ENCODE measurements around the gene SLC44A5.
"Not testable (repeated sequence)": the region's sequence is repeated elsewhere in the genome, so short reads cannot be mapped to it uniquely, and the experiment has no call there.

The SLC44A5 gene

DNA sequence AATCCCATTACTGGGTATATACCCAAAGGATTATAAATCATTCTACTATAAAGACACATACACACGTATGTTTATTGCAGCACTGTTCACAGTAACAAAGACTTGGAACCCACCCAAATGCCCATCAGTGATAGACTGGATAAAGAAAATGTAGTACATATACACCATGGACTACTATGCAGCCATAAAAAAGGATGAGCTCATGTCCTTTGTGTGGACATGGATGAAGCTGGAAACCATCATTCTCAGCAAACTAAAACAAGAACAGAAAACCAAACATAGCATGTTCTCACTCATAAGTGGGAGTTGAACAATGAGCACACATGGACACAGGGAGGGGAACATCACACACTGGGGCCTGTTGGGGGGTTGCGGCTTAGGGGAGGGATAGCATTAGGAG, 347.3 kb downstream of the SLC44A5 start:
- DNase-seq, result not testable (repeated sequence)

- DNase-seq, result not testable (repeated sequence)
Measured at GRCh38 chr1:75261946-75262345, 349.0 kb downstream of the SLC44A5 start.

DNA sequence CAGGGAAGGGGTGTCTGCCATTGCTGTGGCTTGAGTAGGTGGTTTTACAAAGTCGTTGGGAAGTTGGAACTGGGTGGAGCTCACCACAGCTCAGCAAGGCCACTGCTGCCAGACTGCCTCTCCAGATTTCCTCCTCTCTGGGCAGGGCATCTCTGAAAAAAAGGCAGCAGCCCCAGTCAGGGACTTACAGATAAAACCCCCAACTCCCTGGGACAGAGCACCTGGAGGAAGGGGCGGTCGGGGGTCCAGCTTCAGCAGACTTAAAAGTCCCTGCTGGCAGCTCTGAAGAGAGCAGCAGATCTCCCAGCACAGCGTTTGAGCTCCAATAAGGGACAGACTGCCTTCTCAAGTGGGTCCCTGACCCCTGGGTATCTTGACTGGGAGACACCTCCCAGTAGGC, 352.6 kb downstream of the SLC44A5 start:
- DNase-seq, result no peak

- no peak for DNase-seq
Measured at GRCh38 chr1:75257424-75257823, 353.5 kb downstream of the SLC44A5 start.

DNA sequence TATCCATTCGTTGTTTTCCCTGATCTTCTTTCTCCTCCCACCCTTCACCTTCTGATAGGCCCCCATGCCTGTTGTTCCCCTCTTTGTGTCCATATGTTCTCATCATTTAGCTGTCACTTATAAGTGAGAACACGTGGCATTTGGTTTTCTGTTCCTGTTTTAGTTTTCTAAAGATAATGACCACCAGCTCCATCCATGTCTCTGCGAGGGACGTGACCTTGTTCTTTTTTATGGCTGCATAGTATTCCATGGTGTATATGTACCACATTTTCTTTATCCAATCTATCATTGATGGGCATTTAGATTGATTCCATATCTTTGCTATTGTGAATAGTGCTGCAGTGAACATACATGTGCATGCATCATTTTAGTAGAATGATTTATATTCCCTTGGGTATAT, 360.8 kb downstream of the SLC44A5 start:
- DNase-seq, result not testable (repeated sequence)

- no peak for DNase-seq
Measured at GRCh38 chr1:75245239-75245638, 365.7 kb downstream of the SLC44A5 start.

- no peak for DNase-seq
Measured at GRCh38 chr1:75243124-75243523, 367.8 kb downstream of the SLC44A5 start.

DNA sequence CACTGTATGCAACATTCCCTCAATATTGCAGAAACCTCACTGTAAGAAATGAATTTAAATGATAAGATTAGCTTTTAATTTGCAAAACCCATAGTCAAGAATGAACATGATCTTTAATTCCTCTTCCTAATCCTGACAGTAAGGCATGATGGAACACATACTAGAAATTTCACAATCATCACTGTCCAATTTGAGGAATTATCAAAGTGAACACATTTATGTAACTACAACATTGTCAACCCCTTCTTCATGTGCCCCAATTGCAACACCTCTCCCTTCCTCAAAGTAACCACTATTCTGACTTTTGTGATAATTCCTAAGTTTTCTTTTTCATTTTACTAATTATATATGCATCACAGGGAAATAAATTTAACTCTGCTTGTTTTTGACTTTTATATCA, 373.6 kb downstream of the SLC44A5 start:
- DNase-seq, result no peak

GRCh38 chr1:75234562-75234961, 376.4 kb downstream of the SLC44A5 start:
- DNase-seq, result no peak

DNA sequence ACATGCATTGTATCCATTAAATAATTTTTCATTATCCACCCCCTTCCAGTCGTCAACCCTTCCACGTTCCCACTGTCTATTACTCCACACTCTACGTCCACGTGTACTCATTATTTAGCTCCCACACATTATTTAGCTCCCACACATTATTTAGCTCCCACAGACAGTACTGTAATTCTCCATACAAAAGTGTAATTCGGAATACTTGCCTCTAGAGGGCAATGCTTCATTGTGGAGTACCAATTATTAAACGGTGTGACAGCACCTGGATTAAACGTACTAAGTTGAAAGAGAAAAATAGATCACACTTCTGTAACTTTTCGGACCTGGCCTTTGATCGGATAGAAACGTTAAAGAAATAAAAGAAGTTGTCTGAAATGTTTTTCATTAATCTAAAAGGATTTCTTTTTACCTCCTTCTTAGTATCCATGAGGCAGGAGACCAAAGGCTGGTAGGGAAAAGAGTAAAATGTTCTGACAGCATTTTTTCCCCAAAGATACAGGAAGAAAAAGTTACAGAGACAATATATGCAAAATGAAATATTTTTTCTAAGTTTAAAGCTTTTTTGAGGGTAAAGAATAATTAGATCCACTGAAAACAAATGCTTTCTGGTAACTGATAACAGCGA, 377.5 kb downstream of the SLC44A5 start:
- DNase-seq, result no peak

DNA sequence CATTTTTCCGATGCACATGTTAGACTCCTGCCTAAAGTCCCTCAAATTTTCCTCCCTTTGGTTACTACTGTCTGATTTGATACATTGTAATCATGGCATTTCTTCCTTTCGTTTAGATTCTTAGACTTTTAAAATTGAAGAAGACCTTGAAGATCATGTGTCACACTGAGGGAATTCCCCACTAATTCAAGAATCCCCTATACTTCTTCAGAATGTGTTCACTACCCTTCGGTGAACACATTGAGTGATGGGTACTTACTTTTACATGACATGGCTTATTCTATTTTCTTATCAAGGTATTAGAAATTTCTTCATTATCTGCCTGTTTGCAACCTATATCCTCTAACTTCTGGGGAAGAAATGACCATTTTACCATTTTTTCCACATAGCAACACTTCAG, 390.8 kb downstream of the SLC44A5 start:
- no peak for DNase-seq

GRCh38 chr1:75214017-75214416, 396.9 kb downstream of the SLC44A5 start:
- no peak for DNase-seq

DNA sequence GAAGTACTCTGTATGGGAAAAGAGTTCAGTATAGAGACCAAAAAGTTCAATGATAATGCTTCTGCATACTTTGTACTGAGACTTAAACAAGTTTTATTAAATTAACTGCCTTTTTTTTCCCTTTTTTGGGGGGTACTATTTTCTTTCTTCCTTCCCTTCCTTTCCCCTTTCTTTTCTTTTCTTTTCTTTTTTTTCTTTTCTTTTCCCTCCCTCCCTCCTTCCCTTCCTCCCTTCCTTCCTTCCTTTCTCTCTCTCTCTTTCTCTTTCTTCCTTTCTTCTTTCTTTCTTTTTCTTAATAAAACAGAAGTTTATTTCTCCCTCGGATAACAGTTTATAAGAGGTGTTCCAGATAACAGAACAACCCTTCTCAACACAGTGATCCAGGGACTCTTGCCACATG, 399.3 kb downstream of the SLC44A5 start:
- DNase-seq, result no peak

DNA sequence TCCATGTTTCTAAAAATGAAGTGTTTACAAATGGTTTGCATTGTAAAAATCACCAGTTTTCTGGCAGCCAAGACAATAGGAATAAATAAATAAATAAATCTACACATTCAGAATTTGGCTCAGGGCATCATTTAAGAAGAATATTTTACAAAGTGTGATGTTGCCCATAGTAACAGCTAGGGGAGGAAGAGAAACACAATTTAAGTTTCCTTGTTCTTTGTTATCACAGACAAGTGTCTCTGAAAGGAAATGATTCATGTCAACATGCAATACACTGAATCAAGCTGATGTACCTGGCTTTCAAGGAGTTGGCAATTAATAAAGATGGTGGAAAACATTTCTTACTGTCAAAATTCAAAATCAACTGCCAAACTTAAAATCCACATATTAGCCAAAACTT, 402.1 kb downstream of the SLC44A5 start:
- no peak for DNase-seq

GRCh38 chr1:75203415-75204277, 407.3 kb downstream of the SLC44A5 start:
- DNase-seq, result no peak

- no peak for DNase-seq
Measured at GRCh38 chr1:75202751-75203150, 408.2 kb downstream of the SLC44A5 start.

DNA sequence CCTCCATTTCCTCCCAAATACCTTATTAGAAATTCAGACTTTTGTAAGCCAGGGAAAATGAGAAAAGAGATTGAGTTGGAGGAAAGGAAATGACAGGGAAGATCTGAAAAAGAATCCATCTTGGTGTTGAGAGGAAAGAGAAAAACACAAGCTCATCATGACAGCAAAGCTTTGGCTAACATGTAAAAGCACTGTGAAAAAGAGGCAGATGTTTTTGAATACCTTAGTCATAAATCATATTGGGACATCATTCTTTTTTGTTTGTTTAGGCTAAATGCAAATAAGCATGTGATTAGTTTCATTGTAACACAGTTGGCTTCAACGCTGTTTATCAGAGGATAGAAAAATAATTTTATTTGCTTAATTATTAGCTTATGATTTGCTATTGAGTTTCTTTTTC, 412.2 kb downstream of the SLC44A5 start:
- no peak for DNase-seq

GRCh38 chr1:75198163-75198562, 412.8 kb downstream of the SLC44A5 start:
- no peak for DNase-seq

DNA sequence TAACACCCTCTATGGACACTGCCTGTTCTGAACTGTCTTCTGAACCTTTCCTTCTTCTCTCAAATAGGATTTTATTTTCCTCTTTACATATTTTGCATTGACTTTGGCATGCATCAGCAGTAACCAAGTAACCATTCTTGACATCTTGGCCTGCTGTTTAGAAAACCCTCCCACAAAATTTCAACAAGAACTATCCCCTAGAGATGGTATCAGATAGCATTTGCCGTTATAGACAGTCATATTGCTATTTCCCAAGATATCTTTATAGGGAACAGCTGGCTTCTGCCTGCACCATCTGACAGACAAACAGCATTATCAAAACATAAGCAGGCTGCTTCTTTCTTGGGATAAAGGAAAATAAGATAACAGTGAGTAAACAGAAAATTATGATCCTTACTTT, 422.0 kb downstream of the SLC44A5 start:
- DNase-seq, result no peak

DNA sequence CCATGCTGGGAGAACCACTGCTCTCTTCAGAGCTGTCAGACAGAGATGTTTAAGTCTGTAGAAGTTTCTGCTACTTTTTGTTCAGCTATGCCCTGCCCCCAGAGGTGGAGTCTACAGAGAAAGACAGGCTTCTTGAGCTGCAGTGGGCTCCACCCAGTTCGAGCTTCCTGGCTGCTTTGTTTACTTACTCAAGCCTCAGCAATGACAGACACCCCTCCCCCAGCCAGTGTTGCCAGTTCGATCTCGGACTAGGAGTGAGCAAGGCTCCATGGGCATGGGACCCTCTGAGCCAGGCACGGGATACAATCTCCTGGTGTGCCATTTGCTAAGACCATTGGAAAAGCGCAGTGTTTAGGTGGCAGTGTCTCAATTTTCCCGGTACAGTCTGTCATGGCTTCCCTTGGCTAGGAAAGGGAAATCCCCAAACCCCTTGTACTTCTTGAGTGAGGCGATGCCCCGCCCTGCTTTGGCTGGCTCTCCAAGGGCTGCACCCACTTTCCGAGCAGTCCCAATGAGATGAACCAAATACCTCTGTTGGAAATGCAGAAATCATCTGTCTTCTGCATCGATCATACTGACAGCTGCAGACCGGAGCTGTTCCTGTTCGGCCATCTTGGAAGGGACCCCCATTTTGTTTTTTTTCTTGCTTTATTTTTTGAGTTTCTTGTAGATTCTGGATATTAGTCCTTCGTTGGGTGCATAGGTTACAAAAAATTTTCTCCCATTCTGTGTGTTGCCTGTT, 429.5 kb downstream of the SLC44A5 start:
- not testable (repeated sequence) for DNase-seq

- DNase-seq, result no peak
Measured at GRCh38 chr1:75174031-75174760, 436.7 kb downstream of the SLC44A5 start.

DNA sequence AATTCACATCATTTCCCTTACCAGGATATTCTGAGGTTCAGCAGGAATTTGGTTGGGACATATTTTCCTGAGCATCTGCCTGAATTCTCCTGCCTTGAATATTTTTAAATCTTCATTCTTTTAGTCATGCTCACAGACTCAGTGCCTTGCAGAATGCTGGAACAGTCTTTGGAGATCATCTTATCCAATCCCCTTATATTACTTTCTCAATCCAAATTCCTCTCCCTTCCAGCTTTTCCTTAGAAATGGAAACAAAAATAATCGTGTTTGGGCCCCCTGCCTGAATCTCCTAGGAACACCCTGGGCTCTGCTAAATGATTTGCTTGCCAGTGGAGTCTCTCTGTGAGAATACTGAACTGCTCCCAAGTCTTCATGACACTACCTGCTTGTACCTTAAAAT, 438.4 kb downstream of the SLC44A5 start:
- DNase-seq, result no peak

DNA sequence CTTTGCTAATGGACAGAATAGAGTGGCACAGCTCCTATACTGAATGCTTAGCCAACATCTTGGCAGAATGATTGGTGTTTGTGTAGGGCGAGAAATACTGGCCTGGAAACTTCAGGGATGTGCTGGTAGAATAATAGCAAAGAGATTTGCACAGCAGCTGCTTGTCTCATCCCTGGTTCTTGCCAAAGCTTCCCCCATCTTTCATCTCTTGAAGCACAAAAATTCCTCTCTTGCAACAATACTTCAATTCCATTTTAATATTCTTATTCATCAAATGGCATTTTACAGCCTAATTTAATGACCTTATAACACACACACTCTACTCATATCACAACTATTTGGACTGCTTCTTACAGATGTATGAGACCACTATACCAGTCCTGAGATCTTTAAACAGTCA, 439.0 kb downstream of the SLC44A5 start:
- DNase-seq, result no peak
